Activated T-helper 2 cell treated with anti-CD3 and anti-CD28 coated beads, Interferon-gamma antibody, Interleukin-2, Interleukin-4, amounts not matched to agents 10 μg/mL and 5 μg/mL and 100 μg/mL, durations not matched to agents 14 hours and 24 hours and 36 hours (primary cell): ENCODE results near the gene CAMTA1. TPM values are rescaled to one million over a fixed set of nuclear protein-coding genes. Genes with fewer than 3 reads are reported as not detected.

Source experiments
- DNase-seq: peaks from one replicate; pipeline ENCODE4 v3.0.0; 2021; ENCODE audit warnings: low spot score
- H3K27ac Mint-ChIP-seq: one replicate; pipeline ENCODE4 v1.8.0; 2021; ENCODE audit warnings: mixed read lengths
- H3K27me3 Mint-ChIP-seq: one replicate; pipeline ENCODE4 v1.8.0; 2021; ENCODE audit warnings: low read depth, mixed read lengths
- H3K36me3 Mint-ChIP-seq: one replicate; pipeline ENCODE4 v1.8.0; 2021; ENCODE audit warnings: low read depth, mixed read lengths
- H3K4me1 Mint-ChIP-seq: one replicate; pipeline ENCODE4 v1.8.0; 2021; ENCODE audit warnings: low read depth, mixed read lengths
- H3K4me3 Mint-ChIP-seq: one replicate; pipeline ENCODE4 v1.8.0; 2021; ENCODE audit warnings: low read depth, mild to moderate bottlenecking, moderate library complexity, mixed read lengths
- H3K9me3 Mint-ChIP-seq: one replicate; pipeline ENCODE4 v1.8.0; 2021; ENCODE audit warnings: mixed read lengths
- intact Hi-C: fragments of 100-400 bp; cut with micrococcal nuclease; formaldehyde crosslinking; loops from one replicate; pipeline ENCODE4 v1.15.1; 2023
- total RNA-seq: library from RNA; stranded (reverse); gene quantifications from 2 replicates; pipeline ENCODE4 v1.2.3, GENCODE V29; 2022

CAMTA1 gene
- total RNA-seq, 1 donor from 2014 or later, result 62.9 TPM

- Mint-ChIP-seq H3K9me3 (no peaks in the 10 kb centered on the region), H3K4me3 (no peak overlapping the region), H3K27ac (no peak overlapping the region), H3K36me3 (no peaks in the 10 kb centered on the region), H3K27me3 (no peaks in the 10 kb centered on the region), H3K4me1 (no peaks in the 10 kb centered on the region)
- intact Hi-C loops, result no loop called here
- DNase-seq, result no peak
Observed at GRCh38 chr1:7068552-7068951, 283.3 kb downstream of the CAMTA1 start.

GRCh38 chr1:7069931-7070330 lies 284.7 kb downstream of the CAMTA1 start:
- no peak overlapping the region for H3K27ac Mint-ChIP-seq
- H3K4me1 Mint-ChIP-seq, result no peaks in the 10 kb centered on the region
- H3K27me3 Mint-ChIP-seq, result no peaks in the 10 kb centered on the region
- no peaks in the 10 kb centered on the region for H3K36me3 Mint-ChIP-seq
- intact Hi-C loops, result loop anchor here (5.0 kb wide), 1 partner anchor 343 kb away; no protein-coding TSS in a partner anchor
- H3K9me3 Mint-ChIP-seq, result no peaks in the 10 kb centered on the region
- no peak overlapping the region for H3K4me3 Mint-ChIP-seq
- DNase-seq, result no peak

DNA sequence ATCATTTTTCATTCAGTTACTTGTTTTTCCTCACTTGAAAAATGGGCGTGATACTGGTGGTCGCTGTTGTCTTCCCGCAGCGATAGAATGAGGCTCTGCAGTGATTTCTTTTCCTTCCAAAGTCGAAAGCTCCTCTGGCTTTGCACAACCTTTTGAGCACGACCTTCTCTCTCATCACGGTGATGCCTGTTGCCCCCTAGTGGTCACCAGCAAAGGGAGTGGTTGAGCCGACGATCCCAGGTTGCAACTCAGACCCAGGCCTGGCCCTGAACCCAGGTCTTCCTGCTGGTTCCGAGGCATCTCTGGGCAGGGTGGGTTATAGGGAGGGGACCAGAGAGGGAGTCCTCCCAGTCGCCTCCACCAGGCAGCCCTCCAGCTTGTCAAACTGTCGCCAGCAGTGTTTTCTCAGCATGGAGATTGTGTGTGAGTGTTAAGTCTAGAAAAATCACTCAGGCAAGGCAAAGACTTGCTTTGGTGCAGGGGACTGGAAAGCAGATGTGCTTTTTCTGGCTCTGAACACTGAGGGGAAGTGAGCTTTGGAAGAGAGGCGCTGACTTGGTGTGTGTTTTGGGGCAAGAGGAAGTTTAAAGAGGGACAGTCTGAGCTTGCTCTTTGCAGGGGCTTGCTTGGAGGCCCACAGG lies 285.3 kb downstream of the CAMTA1 start:
- intact Hi-C loops, result loop anchor here (5.0 kb wide), 1 partner anchor 343 kb away; no protein-coding TSS in a partner anchor
- Mint-ChIP-seq H3K4me3 (no peak overlapping the region), H3K27me3 (no peaks in the 10 kb centered on the region), H3K4me1 (no peaks in the 10 kb centered on the region), H3K36me3 (no peaks in the 10 kb centered on the region), H3K9me3 (no peaks in the 10 kb centered on the region), H3K27ac (no peak overlapping the region)
- peak; percentile 30 for DNase-seq

DNA sequence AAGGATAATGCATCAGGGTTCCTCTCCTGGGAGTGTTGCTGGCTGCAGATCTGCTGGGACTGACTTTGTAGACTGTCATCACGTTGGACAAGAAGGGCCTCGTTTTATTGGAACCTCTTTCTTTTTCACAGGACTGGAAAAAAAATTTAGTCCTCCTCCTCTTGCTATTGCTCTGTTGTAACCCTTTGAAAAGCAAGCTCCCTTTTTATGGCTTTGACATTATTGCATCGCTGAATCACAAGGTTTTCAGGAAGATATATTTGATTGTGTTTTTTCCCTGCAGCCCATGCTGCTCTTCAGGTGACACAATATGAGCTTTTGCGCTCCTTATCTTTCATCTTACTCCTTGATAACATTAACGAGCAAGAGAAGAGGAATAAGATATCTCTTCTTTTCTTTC lies 290.9 kb downstream of the CAMTA1 start:
- intact Hi-C loops, result no loop called here
- Mint-ChIP-seq H3K27me3 (no peaks in the 10 kb centered on the region), H3K4me3 (no peak overlapping the region)

GRCh38 chr1:7076572-7076971 lies 291.3 kb downstream of the CAMTA1 start:
- Mint-ChIP-seq H3K4me1 (no peaks in the 10 kb centered on the region), H3K4me3 (no peak overlapping the region), H3K27ac (no peak overlapping the region), H3K27me3 (no peaks in the 10 kb centered on the region), H3K9me3 (no peaks in the 10 kb centered on the region), H3K36me3 (no peaks in the 10 kb centered on the region)
- no peak for DNase-seq
- intact Hi-C loops, result no loop called here

More for the DNA sequence above, 290.9 kb downstream of the CAMTA1 start:
- Mint-ChIP-seq H3K36me3 (no peaks in the 10 kb centered on the region), H3K4me1 (no peaks in the 10 kb centered on the region), H3K27ac (no peak overlapping the region), H3K9me3 (no peaks in the 10 kb centered on the region)
- no peak for DNase-seq

DNA sequence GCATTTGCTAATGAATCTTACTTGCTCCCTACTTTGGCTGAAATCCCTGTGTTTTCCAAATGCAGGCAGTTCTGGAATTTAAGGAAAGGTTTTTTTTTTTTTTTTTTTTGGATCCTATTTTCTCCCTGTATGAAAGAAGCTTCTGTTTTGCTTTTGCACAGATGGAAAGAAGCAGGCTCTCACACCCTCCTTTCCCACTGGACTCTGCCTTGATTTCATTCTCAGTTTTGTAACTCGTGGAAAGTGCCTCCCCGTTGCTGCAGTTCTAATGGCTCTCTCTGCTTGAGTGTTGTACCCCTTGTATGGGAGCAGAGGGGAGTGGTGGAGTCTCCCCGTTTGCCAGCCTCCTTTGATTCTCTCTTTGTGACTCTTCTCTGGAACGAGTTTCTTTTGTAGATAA lies 291.9 kb downstream of the CAMTA1 start:
- no peak overlapping the region for H3K4me3 Mint-ChIP-seq
- H3K9me3 Mint-ChIP-seq, result no peaks in the 10 kb centered on the region
- H3K4me1 Mint-ChIP-seq, result no peaks in the 10 kb centered on the region
- no peaks in the 10 kb centered on the region for H3K27me3 Mint-ChIP-seq
- H3K27ac Mint-ChIP-seq, result no peak overlapping the region
- intact Hi-C loops, result no loop called here
- DNase-seq, result no peak
- H3K36me3 Mint-ChIP-seq, result no peaks in the 10 kb centered on the region

DNA sequence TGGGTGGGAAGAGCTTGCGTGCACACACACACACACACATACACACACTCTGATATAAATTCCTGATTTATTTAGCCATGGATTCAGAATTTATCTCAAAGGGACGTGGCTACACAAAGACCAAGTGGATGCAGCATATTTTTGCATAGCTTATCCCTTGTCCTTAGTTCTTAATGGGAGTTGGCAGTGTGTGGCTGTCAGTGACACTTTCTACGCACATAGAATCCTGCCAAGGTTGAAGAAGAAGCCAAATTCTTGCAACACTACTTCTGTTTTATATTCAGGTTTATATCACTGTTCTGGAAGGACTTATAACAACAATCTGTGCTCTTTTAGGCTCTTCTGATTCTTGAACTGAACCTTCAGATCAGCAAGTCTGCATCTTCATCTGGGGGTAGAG lies 292.7 kb downstream of the CAMTA1 start:
- intact Hi-C loops, result no loop called here
- H3K4me3 Mint-ChIP-seq, result no peak overlapping the region
- H3K9me3 Mint-ChIP-seq, result no peaks in the 10 kb centered on the region
- DNase-seq, result no peak
- no peaks in the 10 kb centered on the region for H3K36me3 Mint-ChIP-seq
- no peaks in the 10 kb centered on the region for H3K27me3 Mint-ChIP-seq
- H3K27ac Mint-ChIP-seq, result no peak overlapping the region
- no peaks in the 10 kb centered on the region for H3K4me1 Mint-ChIP-seq

- Mint-ChIP-seq H3K9me3 (no peaks in the 10 kb centered on the region), H3K27me3 (no peaks in the 10 kb centered on the region), H3K36me3 (no peaks in the 10 kb centered on the region), H3K4me3 (no peak overlapping the region), H3K27ac (no peak overlapping the region), H3K4me1 (no peaks in the 10 kb centered on the region)
- DNase-seq, result no peak
- intact Hi-C loops, result no loop called here
Observed at GRCh38 chr1:7079637-7080036, 294.4 kb downstream of the CAMTA1 start.

GRCh38 chr1:7084232-7084894 lies 299.1 kb downstream of the CAMTA1 start:
- no peak overlapping the region for H3K4me3 Mint-ChIP-seq
- H3K27ac Mint-ChIP-seq, result no peak overlapping the region
- intact Hi-C loops, result no loop called here
- H3K9me3 Mint-ChIP-seq, result no peaks in the 10 kb centered on the region
- no peaks in the 10 kb centered on the region for H3K27me3 Mint-ChIP-seq
- DNase-seq, result no peak
- no peaks in the 10 kb centered on the region for H3K4me1 Mint-ChIP-seq
- H3K36me3 Mint-ChIP-seq, result no peaks in the 10 kb centered on the region

GRCh38 chr1:7085521-7085920 lies 300.3 kb downstream of the CAMTA1 start:
- no peak for DNase-seq
- no peak overlapping the region for H3K4me3 Mint-ChIP-seq
- no peaks in the 10 kb centered on the region for H3K27me3 Mint-ChIP-seq
- no peaks in the 10 kb centered on the region for H3K4me1 Mint-ChIP-seq
- intact Hi-C loops, result no loop called here
- H3K9me3 Mint-ChIP-seq, result no peaks in the 10 kb centered on the region
- H3K36me3 Mint-ChIP-seq, result no peaks in the 10 kb centered on the region
- no peak overlapping the region for H3K27ac Mint-ChIP-seq

DNA sequence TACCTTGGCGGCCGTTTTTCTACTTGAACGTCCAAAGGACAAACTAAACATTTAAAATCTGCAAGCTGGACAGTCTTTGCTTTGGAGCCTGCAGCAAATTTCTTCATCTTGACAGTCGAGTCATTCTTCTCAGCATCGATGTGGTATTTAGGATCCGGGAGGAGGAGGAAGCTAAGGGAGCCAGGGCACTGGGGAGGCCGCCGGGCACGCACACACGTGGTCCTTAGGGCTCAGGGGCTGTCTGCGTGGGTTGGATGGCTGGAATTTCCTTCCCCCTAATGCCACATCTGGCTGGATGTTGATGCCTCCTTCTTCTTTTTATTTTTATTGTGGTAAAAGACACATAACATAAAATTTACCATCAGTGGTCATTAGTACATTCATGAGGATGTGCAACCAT lies 300.9 kb downstream of the CAMTA1 start:
- Mint-ChIP-seq H3K27me3 (no peaks in the 10 kb centered on the region), H3K27ac (no peak overlapping the region), H3K4me1 (no peaks in the 10 kb centered on the region), H3K4me3 (no peak overlapping the region), H3K36me3 (no peaks in the 10 kb centered on the region), H3K9me3 (no peaks in the 10 kb centered on the region)
- intact Hi-C loops, result no loop called here
- DNase-seq, result no peak

DNA sequence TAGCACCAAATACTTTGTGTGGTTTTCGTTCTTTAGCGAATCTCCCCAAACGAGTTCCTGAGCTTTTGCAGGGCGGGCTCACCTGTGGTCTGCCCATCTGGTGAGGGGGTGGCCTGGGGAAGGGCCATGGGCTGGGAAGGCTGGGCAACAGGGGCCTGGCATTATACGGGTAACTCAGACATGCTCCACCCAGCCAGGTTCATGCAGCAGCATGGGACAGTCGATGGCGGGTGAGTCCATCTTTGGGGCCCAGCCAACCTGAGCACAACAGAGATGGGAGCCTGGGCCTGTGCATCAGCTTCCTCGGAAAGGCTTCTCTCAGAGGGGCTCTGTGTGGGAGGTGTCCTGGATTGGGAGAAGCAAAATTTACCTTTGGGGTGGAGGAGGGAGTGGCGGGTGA lies 302.6 kb downstream of the CAMTA1 start:
- Mint-ChIP-seq H3K4me3 (no peak overlapping the region), H3K27ac (no peak overlapping the region), H3K9me3 (no peaks in the 10 kb centered on the region), H3K4me1 (no peaks in the 10 kb centered on the region), H3K27me3 (no peaks in the 10 kb centered on the region), H3K36me3 (no peaks in the 10 kb centered on the region)
- intact Hi-C loops, result no loop called here
- no peak for DNase-seq

- intact Hi-C loops, result no loop called here
Observed at GRCh38 chr1:7089497-7089896, 304.2 kb downstream of the CAMTA1 start.

More at GRCh38 chr1:7089497-7089896, 304.2 kb downstream of the CAMTA1 start:
- Mint-ChIP-seq H3K36me3 (no peaks in the 10 kb centered on the region), H3K9me3 (no peaks in the 10 kb centered on the region), H3K27me3 (no peaks in the 10 kb centered on the region), H3K4me3 (no peak overlapping the region), H3K27ac (no peak overlapping the region), H3K4me1 (no peaks in the 10 kb centered on the region)
- no peak for DNase-seq
